Activated T-helper 2 cell treated with anti-CD3 and anti-CD28 coated beads, Interferon-gamma antibody, Interleukin-2, Interleukin-4, amounts not matched to agents 10 μg/mL and 5 μg/mL and 100 μg/mL, durations not matched to agents 14 hours and 24 hours and 36 hours (primary cell): ENCODE results near the gene TDRD6. TPM values are rescaled to one million over a fixed set of nuclear protein-coding genes. Genes with fewer than 3 reads are reported as not detected.

ENCODE experiments used
- DNase-seq: peaks from one replicate; pipeline ENCODE4 v3.0.0; 2021; ENCODE audit warnings: low spot score
- H3K27ac Mint-ChIP-seq: one replicate; pipeline ENCODE4 v1.8.0; 2021; ENCODE audit warnings: mixed read lengths
- H3K27me3 Mint-ChIP-seq: one replicate; pipeline ENCODE4 v1.8.0; 2021; ENCODE audit warnings: low read depth, mixed read lengths
- H3K36me3 Mint-ChIP-seq: one replicate; pipeline ENCODE4 v1.8.0; 2021; ENCODE audit warnings: low read depth, mixed read lengths
- H3K4me1 Mint-ChIP-seq: one replicate; pipeline ENCODE4 v1.8.0; 2021; ENCODE audit warnings: low read depth, mixed read lengths
- H3K4me3 Mint-ChIP-seq: one replicate; pipeline ENCODE4 v1.8.0; 2021; ENCODE audit warnings: low read depth, mild to moderate bottlenecking, moderate library complexity, mixed read lengths
- H3K9me3 Mint-ChIP-seq: one replicate; pipeline ENCODE4 v1.8.0; 2021; ENCODE audit warnings: mixed read lengths
- intact Hi-C: fragments of 100-400 bp; cut with micrococcal nuclease; formaldehyde crosslinking; loops from one replicate; pipeline ENCODE4 v1.15.1; 2023
- total RNA-seq: library from RNA; stranded (reverse); gene quantifications from 2 replicates; pipeline ENCODE4 v1.2.3, GENCODE V29; 2022

The TDRD6 gene
- total RNA-seq, 1 donor from 2014 or later: not detected

DNA sequence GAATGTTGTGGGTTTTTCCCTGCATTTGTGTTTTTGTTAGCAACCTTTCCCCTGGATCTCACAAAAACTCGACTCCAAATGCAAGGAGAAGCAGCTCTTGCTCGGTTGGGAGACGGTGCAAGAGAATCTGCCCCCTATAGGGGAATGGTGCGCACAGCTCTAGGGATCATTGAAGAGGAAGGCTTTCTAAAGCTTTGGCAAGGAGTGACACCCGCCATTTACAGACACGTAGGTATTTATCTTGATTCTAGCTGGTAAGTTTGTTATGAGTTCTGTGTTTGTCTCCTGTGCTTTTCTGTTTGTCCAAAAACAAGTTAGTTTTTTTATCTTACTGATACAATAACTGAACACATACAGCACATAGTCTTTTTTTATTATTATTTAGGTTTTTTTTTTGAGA is 31.9 kb upstream of the TDRD6 start:
- DNase-seq: no peak
- intact Hi-C loops: no loop called here
- peaks cover 44% of the 10 kb centered on the region for H3K27me3 Mint-ChIP-seq
- H3K36me3 Mint-ChIP-seq: no peaks in the 10 kb centered on the region
- H3K9me3 Mint-ChIP-seq: no peaks in the 10 kb centered on the region
- peaks cover 13% of the 10 kb centered on the region for H3K4me1 Mint-ChIP-seq
- H3K4me3 Mint-ChIP-seq: no peak overlapping the region
- no peak overlapping the region for H3K27ac Mint-ChIP-seq

DNA sequence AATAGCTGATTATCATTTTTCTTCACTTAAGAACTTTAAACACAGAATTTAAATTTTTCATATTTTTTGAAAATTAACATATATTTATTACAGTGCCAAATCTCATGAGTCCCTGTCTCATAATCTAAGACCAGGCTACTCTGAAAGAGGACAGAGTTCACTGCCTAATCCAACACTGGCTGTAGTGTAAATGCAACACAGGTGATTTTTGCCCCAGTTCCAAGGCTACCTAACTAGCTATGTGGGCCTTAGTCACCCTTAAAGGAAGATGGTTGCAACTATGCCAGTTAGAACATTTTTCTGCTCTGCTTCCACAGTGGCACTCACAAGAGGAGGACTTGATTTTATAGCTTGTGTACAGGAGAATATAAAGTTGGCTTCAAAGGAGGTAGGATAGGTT is 30.0 kb upstream of the TDRD6 start:
- Mint-ChIP-seq H3K4me1 (peaks cover 5% of the 10 kb centered on the region), H3K36me3 (no peaks in the 10 kb centered on the region), H3K4me3 (no peak overlapping the region), H3K9me3 (no peaks in the 10 kb centered on the region), H3K27me3 (peaks cover 36% of the 10 kb centered on the region), H3K27ac (no peak overlapping the region)
- no peak for DNase-seq
- intact Hi-C loops: no loop called here

DNA sequence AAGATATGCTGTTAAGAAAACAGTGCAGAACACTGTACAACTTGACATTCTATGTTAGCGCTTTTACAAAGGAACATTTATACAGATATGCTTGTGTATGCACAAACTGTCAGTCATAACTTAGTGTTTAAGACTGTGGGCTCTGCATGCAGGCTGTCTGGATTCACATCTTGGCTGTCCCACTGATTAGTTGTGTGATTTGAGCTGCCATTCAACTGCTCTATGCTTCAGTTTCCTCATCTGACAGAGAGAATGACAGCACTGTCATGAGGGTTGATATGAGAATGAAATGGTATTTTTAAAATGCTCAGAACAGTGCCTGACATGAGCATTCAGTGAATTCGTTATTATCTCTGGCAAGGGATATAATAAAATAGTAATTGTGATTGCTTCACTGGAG is 26.2 kb upstream of the TDRD6 start:
- Mint-ChIP-seq H3K27me3 (peaks cover 11% of the 10 kb centered on the region), H3K27ac (no peak overlapping the region), H3K4me3 (no peak overlapping the region), H3K36me3 (no peaks in the 10 kb centered on the region), H3K4me1 (no peaks in the 10 kb centered on the region), H3K9me3 (no peaks in the 10 kb centered on the region)
- intact Hi-C loops: no loop called here
- no peak for DNase-seq

DNA sequence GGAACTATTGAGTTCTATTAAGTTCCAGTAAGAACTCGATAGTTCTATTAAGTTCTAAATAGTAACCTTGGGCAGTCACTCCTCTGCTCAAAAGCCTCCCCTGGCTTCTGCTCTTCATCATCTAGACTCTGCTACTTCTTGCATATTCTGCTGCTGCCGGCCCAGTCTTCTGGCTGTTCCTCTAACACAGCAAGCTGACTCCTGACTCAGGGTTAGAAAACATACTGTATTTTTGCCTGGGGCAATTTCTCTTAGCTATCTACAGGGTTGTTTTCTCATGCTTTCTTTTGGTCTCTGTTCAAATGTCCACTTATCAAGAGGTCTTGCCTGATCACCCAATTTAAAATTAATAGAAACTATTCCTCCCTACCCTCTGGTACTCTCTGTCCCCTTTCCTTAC is 20.3 kb upstream of the TDRD6 start:
- no peak overlapping the region for H3K4me3 Mint-ChIP-seq
- H3K36me3 Mint-ChIP-seq: no peaks in the 10 kb centered on the region
- H3K9me3 Mint-ChIP-seq: no peaks in the 10 kb centered on the region
- H3K4me1 Mint-ChIP-seq: no peaks in the 10 kb centered on the region
- H3K27me3 Mint-ChIP-seq: peaks cover 3% of the 10 kb centered on the region
- no peak overlapping the region for H3K27ac Mint-ChIP-seq
- no peak for DNase-seq
- intact Hi-C loops: no loop called here

DNA sequence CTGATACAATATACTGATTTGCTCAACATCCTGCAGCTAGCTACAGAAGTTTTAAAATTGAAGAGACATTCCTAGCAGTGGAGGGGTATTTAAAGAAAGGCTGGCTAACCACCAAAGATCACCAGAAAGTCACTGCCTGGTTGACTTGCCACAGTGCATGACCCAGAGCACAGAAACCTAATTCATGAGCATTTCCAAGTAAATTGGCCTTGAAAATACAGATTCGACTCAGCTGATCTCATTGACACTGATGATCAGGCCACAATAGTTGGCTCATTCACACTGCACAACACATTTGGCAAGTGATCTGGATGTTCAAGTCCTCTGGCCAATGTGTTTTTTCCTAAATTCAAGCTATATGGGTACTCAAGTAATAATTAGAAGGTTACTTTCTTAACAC is 13.3 kb upstream of the TDRD6 start:
- no peak overlapping the region for H3K27ac Mint-ChIP-seq
- no peaks in the 10 kb centered on the region for H3K4me1 Mint-ChIP-seq
- H3K9me3 Mint-ChIP-seq: no peaks in the 10 kb centered on the region
- no peaks in the 10 kb centered on the region for H3K36me3 Mint-ChIP-seq
- DNase-seq: no peak
- no peak overlapping the region for H3K4me3 Mint-ChIP-seq
- intact Hi-C loops: no loop called here
- H3K27me3 Mint-ChIP-seq: peaks cover 3% of the 10 kb centered on the region

DNA sequence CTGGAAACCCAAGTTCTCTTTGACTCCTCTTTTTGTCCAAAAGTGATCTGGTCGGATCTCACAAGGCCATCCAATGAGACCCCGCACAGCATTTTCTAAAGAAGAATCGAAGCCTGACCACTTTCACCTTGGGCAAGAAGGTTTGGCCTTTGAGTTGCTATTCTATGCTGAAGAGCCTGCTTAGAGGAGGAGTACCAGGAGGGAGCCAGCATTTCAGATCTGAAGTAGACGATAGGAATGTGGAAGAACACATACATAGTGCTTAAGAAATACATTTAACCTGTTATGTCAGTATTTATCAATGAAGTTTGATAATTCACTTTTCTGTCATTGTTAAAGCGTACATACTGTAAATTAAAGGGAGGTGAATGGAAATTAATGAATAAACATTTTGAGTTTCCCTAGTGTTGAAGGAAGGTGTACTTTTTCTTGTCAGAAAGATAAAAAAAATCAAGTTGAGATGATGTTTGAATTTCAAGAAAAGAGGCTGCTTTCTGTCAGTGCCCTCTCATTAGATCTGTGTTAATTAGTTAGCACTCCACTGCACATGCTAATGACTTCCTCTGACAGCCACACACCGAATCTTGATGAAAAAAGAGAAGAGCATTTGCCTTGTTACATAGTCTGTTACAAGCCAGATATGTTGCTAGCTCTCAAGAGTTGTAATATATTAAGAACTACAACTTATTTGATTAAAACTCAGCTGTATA is 10.9 kb upstream of the TDRD6 start:
- intact Hi-C loops: no loop called here
- DNase-seq: no peak
- Mint-ChIP-seq H3K27ac (no peak overlapping the region), H3K27me3 (peaks cover 8% of the 10 kb centered on the region), H3K4me1 (no peaks in the 10 kb centered on the region), H3K36me3 (no peaks in the 10 kb centered on the region), H3K9me3 (no peaks in the 10 kb centered on the region), H3K4me3 (no peak overlapping the region)

DNA sequence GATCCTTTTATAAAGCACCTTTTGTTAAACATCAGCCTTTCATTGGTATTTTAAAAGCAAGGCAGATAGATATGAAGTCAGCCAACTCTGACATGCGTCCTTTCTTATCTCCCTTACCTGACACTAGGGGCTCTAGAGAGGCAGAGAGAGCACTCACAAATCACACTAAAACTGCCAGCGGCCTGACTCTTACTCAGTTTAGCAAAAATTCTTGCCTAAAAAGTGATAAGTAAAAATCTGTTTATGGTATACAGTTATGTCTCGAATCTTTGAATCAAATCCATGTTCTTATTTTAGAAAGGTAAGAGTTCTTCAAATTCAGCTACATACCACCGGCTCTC is 10.4 kb upstream of the TDRD6 start:
- intact Hi-C loops: no loop called here
- Mint-ChIP-seq H3K27ac (no peak overlapping the region), H3K9me3 (no peaks in the 10 kb centered on the region), H3K36me3 (no peaks in the 10 kb centered on the region), H3K4me3 (no peak overlapping the region), H3K4me1 (no peaks in the 10 kb centered on the region), H3K27me3 (peaks cover 8% of the 10 kb centered on the region)
- DNase-seq: no peak

DNA sequence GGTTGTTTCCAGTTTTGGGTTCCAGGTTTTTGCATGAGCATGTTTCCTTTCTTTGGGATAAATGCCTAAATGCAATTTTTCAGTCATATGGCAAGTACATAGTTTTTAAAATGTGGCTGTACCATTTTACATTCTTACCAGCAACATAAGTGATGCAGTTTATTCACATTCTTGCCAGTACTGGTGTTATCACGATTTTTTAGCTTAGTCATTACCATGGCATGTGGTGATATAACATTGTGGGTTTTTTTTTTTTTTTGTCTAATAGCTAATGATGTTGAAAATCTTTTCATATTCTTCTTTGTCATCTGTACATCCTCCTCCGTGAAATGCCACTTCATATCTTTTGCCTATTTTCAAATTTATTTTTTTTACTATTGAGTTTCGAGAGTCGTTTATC is 2.9 kb upstream of the TDRD6 start:
- intact Hi-C loops: no loop called here
- Mint-ChIP-seq H3K4me3 (no peak overlapping the region), H3K9me3 (no peaks in the 10 kb centered on the region), H3K27ac (no peak overlapping the region), H3K27me3 (peaks cover 12% of the 10 kb centered on the region), H3K4me1 (no peaks in the 10 kb centered on the region), H3K36me3 (no peaks in the 10 kb centered on the region)
- DNase-seq: no peak

DNA sequence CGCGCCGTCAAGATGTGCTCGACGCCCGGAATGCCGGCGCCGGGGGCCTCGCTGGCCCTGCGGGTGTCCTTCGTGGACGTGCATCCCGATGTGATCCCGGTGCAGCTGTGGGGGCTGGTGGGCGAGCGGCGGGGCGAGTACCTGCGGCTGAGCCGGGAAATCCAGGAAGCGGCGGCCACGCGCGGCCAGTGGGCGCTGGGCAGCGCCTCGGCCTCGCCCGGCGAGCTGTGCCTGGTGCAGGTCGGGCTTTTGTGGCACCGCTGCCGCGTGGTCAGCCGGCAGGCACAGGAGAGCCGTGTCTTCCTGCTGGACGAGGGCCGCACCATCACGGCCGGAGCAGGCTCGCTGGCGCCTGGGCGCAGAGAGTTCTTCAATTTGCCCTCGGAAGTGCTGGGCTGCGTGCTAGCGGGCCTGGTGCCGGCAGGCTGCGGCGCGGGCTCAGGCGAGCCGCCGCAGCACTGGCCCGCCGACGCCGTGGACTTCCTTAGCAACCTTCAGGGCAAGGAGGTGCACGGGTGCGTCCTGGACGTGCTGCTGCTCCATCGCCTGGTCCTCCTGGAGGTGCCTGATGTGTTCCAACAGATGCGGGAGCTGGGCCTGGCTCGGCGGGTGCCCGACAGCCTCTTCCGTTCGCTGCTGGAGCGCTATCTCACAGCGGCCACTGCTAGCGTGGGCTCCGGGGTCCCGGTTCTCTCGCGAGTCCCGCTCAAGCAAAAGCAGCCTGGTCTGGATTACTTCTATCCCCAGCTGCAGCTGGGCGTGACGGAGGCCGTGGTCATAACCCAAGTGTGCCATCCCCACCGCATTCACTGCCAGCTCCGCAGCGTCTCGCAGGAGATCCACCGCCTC is 656 bp downstream of the TDRD6 start:
- H3K36me3 Mint-ChIP-seq: no peaks in the 10 kb centered on the region
- intact Hi-C loops: no loop called here
- DNase-seq: no peak
- H3K4me3 Mint-ChIP-seq: no peak overlapping the region
- peaks cover 13% of the 10 kb centered on the region for H3K27me3 Mint-ChIP-seq
- no peaks in the 10 kb centered on the region for H3K9me3 Mint-ChIP-seq
- no peak overlapping the region for H3K27ac Mint-ChIP-seq
- H3K4me1 Mint-ChIP-seq: no peaks in the 10 kb centered on the region

DNA sequence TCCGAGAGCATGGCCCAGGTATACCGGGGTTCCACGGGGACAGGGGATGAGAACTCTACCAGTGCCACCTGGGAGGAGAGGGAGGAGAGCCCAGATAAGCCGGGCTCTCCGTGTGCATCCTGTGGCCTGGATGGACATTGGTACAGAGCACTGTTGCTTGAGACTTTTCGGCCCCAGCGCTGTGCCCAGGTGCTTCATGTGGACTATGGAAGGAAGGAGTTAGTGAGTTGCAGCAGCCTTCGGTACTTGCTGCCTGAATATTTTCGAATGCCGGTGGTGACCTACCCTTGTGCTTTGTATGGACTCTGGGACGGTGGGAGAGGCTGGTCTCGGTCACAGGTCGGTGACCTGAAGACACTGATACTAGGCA is 1.3 kb downstream of the TDRD6 start:
- Mint-ChIP-seq H3K4me1 (no peaks in the 10 kb centered on the region), H3K27ac (no peak overlapping the region), H3K4me3 (no peak overlapping the region), H3K36me3 (no peaks in the 10 kb centered on the region), H3K27me3 (peaks cover 18% of the 10 kb centered on the region), H3K9me3 (no peaks in the 10 kb centered on the region)
- intact Hi-C loops: no loop called here
- no peak for DNase-seq

DNA sequence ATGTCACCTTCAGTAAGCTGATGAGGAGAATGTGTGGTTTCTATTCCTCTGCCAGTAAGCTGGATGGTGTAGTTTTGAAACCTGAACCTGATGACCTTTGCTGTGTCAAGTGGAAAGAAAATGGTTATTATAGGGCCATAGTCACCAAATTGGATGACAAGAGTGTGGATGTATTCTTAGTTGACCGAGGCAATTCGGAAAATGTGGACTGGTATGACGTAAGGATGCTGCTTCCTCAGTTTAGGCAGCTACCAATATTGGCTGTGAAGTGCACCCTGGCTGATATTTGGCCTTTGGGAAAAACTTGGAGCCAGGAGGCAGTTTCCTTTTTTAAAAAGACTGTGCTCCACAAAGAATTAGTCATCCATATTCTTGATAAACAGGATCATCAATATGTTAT is 2.0 kb downstream of the TDRD6 start:
- H3K36me3 Mint-ChIP-seq: no peaks in the 10 kb centered on the region
- no peak overlapping the region for H3K27ac Mint-ChIP-seq
- no peaks in the 10 kb centered on the region for H3K4me1 Mint-ChIP-seq
- H3K4me3 Mint-ChIP-seq: no peak overlapping the region
- no peaks in the 10 kb centered on the region for H3K9me3 Mint-ChIP-seq
- peaks cover 18% of the 10 kb centered on the region for H3K27me3 Mint-ChIP-seq
- no peak for DNase-seq
- intact Hi-C loops: no loop called here

DNA sequence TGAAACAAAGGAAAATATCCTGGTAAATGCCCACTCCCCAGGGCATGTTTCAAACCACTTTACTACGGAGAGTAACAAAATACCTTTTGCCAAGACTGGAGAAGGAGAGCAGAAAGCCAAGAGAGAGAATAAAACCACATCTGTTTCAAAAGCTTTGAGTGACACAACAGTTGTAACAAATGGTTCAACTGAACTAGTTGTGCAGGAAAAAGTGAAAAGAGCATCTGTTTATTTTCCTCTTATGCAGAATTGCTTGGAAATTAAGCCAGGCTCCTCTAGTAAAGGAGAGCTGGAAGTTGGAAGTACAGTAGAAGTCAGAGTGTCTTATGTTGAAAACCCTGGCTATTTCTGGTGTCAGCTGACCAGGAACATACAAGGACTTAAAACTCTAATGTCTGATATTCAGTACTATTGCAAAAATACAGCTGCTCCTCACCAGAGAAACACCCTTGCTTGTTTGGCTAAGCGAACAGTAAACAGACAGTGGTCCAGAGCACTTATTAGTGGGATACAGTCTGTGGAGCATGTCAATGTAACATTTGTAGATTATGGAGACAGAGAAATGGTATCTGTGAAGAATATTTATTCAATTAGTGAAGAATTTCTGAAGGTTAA is 2.6 kb downstream of the TDRD6 start:
- no peak for DNase-seq
- H3K27ac Mint-ChIP-seq: no peak overlapping the region
- no peaks in the 10 kb centered on the region for H3K9me3 Mint-ChIP-seq
- no peaks in the 10 kb centered on the region for H3K4me1 Mint-ChIP-seq
- intact Hi-C loops: no loop called here
- H3K27me3 Mint-ChIP-seq: peaks cover 15% of the 10 kb centered on the region
- no peak overlapping the region for H3K4me3 Mint-ChIP-seq
- H3K36me3 Mint-ChIP-seq: no peaks in the 10 kb centered on the region

DNA sequence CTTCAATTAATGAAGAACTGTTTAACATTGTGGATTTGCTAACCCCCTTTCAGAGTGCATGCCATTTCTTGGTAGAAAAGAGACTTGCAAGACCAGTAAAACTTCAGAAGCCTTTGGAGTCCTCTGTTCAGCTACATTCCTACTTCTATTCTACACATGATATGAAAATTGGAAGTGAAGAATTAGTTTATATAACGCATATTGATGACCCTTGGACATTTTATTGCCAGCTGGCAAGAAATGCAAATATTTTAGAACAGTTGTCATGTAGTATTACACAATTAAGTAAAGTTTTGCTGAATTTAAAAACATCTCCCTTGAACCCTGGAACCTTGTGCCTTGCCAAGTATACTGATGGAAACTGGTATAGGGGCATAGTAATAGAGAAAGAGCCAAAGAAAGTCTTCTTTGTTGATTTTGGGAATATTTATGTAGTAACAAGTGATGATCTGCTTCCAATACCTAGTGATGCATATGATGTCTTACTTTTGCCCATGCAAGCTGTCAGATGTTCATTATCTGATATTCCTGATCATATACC is 3.3 kb downstream of the TDRD6 start:
- Mint-ChIP-seq H3K27ac (no peak overlapping the region), H3K9me3 (no peaks in the 10 kb centered on the region), H3K4me3 (no peak overlapping the region), H3K4me1 (no peaks in the 10 kb centered on the region), H3K36me3 (no peaks in the 10 kb centered on the region), H3K27me3 (peaks cover 20% of the 10 kb centered on the region)
- intact Hi-C loops: no loop called here
- no peak for DNase-seq
